22Rv1 (cell line): ENCODE results near the gene CCDC187.

Experiments used
- H3K27ac ChIP-seq: fragments of 450-650 bp; 2 replicates; pipeline ENCODE4 v1.5.1; 2017
- ZFX ChIP-seq: fragments of 450-650 bp; IDR thresholded peaks from 2 replicates; pipeline ENCODE4 v1.6.1; 2017; ENCODE audit warnings: antibody characterized with exemption, borderline replicate concordance
- TF ChIP-seq, protein P1 (sequence below): fragments of 450-650 bp; IDR thresholded peaks from 2 replicates; pipeline ENCODE4 v1.5.1; 2017; ENCODE audit warnings: mild to moderate bottlenecking

Gene CCDC187

DNA sequence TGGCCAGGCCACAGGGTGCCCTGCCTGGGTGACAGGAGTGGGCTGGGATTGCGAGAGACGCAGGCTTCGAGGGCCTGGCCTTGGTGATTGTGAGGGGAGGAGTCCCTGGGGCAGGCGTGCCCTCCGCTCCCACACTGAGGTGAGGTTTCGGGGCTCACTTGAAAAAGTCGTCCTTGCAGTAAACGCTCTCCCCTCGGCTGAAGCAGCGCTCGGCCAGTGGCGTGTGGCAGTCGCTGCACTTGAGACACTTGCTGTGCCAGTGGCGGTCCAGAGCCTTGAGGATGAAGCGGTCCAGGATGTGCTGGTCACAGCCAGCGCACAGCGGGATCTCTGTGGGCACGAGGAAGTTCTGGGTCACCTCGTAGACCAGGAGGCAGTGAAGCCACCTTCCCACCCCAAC lies 103.5 kb downstream of the CCDC187 start:
- no peak overlapping the region for H3K27ac ChIP-seq
- TF ChIP-seq, protein P1, sequence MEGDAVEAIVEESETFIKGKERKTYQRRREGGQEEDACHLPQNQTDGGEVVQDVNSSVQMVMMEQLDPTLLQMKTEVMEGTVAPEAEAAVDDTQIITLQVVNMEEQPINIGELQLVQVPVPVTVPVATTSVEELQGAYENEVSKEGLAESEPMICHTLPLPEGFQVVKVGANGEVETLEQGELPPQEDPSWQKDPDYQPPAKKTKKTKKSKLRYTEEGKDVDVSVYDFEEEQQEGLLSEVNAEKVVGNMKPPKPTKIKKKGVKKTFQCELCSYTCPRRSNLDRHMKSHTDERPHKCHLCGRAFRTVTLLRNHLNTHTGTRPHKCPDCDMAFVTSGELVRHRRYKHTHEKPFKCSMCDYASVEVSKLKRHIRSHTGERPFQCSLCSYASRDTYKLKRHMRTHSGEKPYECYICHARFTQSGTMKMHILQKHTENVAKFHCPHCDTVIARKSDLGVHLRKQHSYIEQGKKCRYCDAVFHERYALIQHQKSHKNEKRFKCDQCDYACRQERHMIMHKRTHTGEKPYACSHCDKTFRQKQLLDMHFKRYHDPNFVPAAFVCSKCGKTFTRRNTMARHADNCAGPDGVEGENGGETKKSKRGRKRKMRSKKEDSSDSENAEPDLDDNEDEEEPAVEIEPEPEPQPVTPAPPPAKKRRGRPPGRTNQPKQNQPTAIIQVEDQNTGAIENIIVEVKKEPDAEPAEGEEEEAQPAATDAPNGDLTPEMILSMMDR = no peak
- TF ChIP-seq ZFX = no peak
